Measurements from ENCODE around the gene KYNU. TPM values are rescaled to one million over a fixed set of nuclear protein-coding genes. Genes with fewer than 3 reads are reported as not detected.

Gene KYNU
- 0.38 and 2.8 TPM in 2 replicates for total RNA-seq

DNA sequence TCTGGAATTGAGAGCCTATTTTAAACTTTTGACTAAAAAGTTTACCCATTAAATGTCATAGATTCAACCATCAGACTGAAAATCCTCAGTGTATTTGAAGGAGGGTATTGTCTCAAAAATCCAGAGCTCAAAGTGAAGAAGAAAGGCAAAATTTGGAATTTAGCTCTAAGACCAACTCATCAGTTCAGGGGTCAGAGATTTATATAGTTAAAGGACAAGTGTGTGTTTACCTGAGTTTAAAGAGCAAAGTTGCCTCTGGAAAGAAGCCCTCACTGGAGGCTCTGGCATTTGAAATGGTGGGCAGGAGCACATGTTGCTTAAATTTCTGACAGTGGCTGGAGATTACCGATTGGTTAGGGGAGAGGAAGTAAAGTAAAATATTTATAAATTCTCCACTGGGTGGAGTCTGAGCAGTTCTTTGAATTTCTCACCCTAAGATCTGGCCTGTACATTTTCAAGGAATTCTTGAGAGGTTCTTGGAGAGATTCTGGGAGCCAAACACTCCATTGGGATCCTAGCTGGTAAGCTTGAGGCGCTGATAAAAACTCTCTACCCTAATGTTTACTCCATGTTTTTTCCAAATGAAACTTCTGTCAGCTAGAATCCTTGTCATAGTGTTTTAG, at the start of gene KYNU:
Gene KYNU (plus strand): TSS at position 449 of the 623 bp plus-strand sequence. CDS start 7,704 bp downstream, outside the sequence.

